Measurements from ENCODE around the gene RPUSD3. TPM values are rescaled to one million over a fixed set of nuclear protein-coding genes. Genes with fewer than 3 reads are reported as not detected.
A peak's percentile ranks its signal among the peaks of the same experiment; 100 is the strongest.

Gene RPUSD3
- total and polyA plus RNA-seq, 8 donors, result 12.4 to 20.6 (median 16.3) TPM

- Histone ChIP-seq H3K27ac (no peak overlapping the region), H3K9me3 (no peaks in the 10 kb centered on the region), H3K36me3 (no peaks in the 10 kb centered on the region), H3K4me1 (no peaks in the 10 kb centered on the region), H3K4me3 (no peak overlapping the region), H3K27me3 (no peaks in the 10 kb centered on the region)
- no peak for FAIRE-seq
- ATAC-seq, result no peak
- WGBS, 2 donors, result 94 to 95% methylated on average over 3 of the region's 3 CpGs
- TF ChIP-seq, protein P1, sequence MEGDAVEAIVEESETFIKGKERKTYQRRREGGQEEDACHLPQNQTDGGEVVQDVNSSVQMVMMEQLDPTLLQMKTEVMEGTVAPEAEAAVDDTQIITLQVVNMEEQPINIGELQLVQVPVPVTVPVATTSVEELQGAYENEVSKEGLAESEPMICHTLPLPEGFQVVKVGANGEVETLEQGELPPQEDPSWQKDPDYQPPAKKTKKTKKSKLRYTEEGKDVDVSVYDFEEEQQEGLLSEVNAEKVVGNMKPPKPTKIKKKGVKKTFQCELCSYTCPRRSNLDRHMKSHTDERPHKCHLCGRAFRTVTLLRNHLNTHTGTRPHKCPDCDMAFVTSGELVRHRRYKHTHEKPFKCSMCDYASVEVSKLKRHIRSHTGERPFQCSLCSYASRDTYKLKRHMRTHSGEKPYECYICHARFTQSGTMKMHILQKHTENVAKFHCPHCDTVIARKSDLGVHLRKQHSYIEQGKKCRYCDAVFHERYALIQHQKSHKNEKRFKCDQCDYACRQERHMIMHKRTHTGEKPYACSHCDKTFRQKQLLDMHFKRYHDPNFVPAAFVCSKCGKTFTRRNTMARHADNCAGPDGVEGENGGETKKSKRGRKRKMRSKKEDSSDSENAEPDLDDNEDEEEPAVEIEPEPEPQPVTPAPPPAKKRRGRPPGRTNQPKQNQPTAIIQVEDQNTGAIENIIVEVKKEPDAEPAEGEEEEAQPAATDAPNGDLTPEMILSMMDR (IDR thresholded peaks at IDR 0.05), result no peak
- intact Hi-C loops (cut with DNase I), result no loop called here
- no peak for DNase-seq
These were observed 12.6 kb downstream of the RPUSD3 start for GRCh38 chr3:9831253-9831652.

- no peak for FAIRE-seq
- WGBS, 2 donors, result 87 to 90% methylated on average over 17 of the region's 17 CpGs
- Histone ChIP-seq H3K27ac (no peak overlapping the region), H3K9me3 (no peaks in the 10 kb centered on the region), H3K4me3 (no peak overlapping the region), H3K4me1 (no peaks in the 10 kb centered on the region), H3K27me3 (no peaks in the 10 kb centered on the region), H3K36me3 (no peaks in the 10 kb centered on the region)
- TF ChIP-seq, protein P1 (IDR thresholded peaks at IDR 0.05), result no peak
- ATAC-seq, result no peak
- intact Hi-C loops (cut with DNase I), result no loop called here
- no peak for DNase-seq
These were observed 14.7 kb downstream of the RPUSD3 start for GRCh38 chr3:9828801-9829755.

DNA sequence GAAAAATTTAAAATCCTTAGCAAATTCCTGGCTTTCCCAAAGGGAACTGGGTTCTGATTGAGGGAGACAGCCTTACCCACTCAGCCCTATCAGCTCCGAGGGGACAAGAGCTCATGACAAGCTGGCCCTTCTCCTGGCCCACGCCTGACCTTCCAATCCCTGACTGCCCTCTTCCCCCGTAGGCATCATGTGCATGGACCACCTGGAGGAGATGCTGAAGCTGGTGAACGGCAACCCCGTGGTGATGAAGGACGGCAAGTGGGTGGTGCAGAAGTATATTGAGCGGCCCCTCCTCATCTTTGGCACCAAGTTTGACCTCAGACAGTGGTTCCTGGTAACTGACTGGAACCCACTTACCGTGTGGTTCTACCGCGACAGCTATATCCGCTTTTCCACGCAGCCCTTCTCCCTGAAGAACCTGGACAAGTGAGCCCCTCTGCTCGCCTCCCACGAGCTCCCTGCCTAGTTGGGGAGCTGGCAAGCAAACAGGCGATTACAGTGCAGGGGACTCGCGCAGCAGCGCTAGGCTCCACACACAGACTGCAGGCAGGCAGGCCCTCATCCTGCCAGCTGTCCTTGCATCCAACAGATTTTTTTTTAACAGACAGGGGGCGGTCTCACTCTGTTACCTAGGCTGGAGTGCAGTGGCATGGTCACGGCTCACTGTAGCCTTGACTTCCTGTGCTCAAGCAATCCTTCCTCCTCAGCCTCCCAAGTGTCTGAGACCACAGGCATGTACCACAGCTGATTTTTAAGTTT, 16.8 kb downstream of the RPUSD3 start:
- WGBS, 2 donors, result 63 to 66% methylated on average over 20 of the region's 20 CpGs
- no peaks in the 10 kb centered on the region for H3K27me3 ChIP-seq
- H3K4me3 ChIP-seq, result no peak overlapping the region
- H3K27ac ChIP-seq, result no peak overlapping the region
- ATAC-seq (peak; percentile 40 to 78 (median 70)), DNase-seq (no peak), FAIRE-seq (no peak)
- H3K36me3 ChIP-seq, result no peaks in the 10 kb centered on the region
- intact Hi-C loops (cut with DNase I), result no loop called here
- no peaks in the 10 kb centered on the region for H3K9me3 ChIP-seq
- TF ChIP-seq, protein P1 (IDR thresholded peaks at IDR 0.05), result peak in 2 of 4 donors; percentile 8 to 13
- H3K4me1 ChIP-seq, result no peaks in the 10 kb centered on the region

DNA sequence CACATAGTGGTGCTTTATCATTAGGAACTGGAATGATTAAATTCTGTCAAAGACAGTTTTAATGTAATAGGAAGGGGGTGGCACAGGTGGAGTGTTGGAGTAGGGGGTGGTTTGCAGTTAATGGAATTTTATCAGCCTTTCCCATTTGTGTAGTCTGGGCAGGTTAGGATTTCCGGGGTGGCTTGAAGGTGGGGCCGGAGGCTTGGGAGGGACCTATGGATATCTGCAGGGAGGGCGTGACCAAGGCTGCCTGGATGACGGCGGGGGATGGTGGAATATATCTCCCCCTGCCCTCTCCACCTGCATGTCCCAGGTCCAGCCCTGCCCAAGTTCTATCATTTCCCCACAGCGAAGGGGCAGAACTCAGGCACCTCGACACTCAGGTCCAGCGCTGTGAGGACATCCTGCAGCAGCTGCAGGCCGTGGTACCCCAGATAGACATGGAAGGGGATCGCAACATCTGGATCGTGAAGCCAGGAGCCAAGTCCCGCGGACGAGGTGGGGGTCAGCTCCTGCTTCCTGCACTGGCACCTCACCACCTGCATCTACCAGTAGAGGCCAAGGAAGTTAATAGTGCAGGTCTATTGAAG, 18.3 kb downstream of the RPUSD3 start:
- TF ChIP-seq, protein P1 (IDR thresholded peaks at IDR 0.05), result no peak
- Histone ChIP-seq H3K27ac (no peak overlapping the region), H3K4me1 (no peaks in the 10 kb centered on the region), H3K36me3 (no peaks in the 10 kb centered on the region), H3K27me3 (no peaks in the 10 kb centered on the region), H3K9me3 (no peaks in the 10 kb centered on the region), H3K4me3 (no peak overlapping the region)
- no peak for ATAC-seq
- no peak for FAIRE-seq
- DNase-seq, result no peak
- intact Hi-C loops (cut with DNase I), result no loop called here
- 50 to 57% methylated on average over 14 of the region's 14 CpGs for WGBS, 2 donors

Data from pancreas (tissue), 10 donors.